Thymus (tissue), 11 donors: ENCODE results near the gene KANSL3. TPM values are rescaled to one million over a fixed set of nuclear protein-coding genes. Genes with fewer than 3 reads are reported as not detected.
"Not testable (repeated sequence)": the region's sequence is repeated elsewhere in the genome, so short reads cannot be mapped to it uniquely, and the experiment has no call there.

ENCODE experiments used
- DNase-seq, 9 donors: peaks; one replicate each; pipeline ENCODE4 v3.0.0-alpha.2; 2013; ENCODE audit warnings: low spot score in 9 of 9, low read depth in 6 of 9, missing footprints in 1 of 9
- H3K27ac ChIP-seq, 2 donors: one replicate each; pipeline ENCODE4 v1.5.1; 2013; ENCODE audit warnings: control low read depth in 1 of 2, low read depth in 1 of 2, low read length in 1 of 2, mild to moderate bottlenecking in 1 of 2, moderate library complexity in 1 of 2
- H3K27me3 ChIP-seq, 2 donors: one replicate each; pipeline ENCODE4 v1.5.1; 2013; ENCODE audit warnings: low read length in 1 of 2; ENCODE audit not compliant: control insufficient read depth in 2 of 2, insufficient read depth in 1 of 2
- H3K36me3 ChIP-seq, 2 donors: one replicate each; pipeline ENCODE4 v1.5.1; 2013; ENCODE audit warnings: low read length in 1 of 2, mild to moderate bottlenecking in 1 of 2, moderate library complexity in 1 of 2; ENCODE audit not compliant: control insufficient read depth in 2 of 2, insufficient read depth in 2 of 2
- H3K4me1 ChIP-seq, 2 donors: one replicate each; pipeline ENCODE4 v1.5.1; 2013; ENCODE audit warnings: low read length in 2 of 2; ENCODE audit not compliant: control insufficient read depth in 2 of 2, insufficient read depth in 2 of 2
- H3K4me3 ChIP-seq, 2 donors: one replicate each; pipeline ENCODE4 v1.5.1; 2013; ENCODE audit warnings: low read length in 2 of 2, control low read depth in 1 of 2, mild to moderate bottlenecking in 1 of 2
- H3K9me3 ChIP-seq, 2 donors: one replicate each; pipeline ENCODE4 v1.5.1; 2013; ENCODE audit warnings: low read length in 1 of 2, mild to moderate bottlenecking in 1 of 2; ENCODE audit not compliant: control insufficient read depth in 2 of 2, insufficient read depth in 1 of 2
- WGBS: extraction: QIAGEN DNeasy Blood & Tissue Kit; methylation state at CpG from one replicate; pipeline ENCODE4 v1.1.7; 2013; 5-methylcytosine and 5-hydroxymethylcytosine counted together
- polyA plus RNA-seq: library from polyadenylated mRNA; stranded (reverse); fragments of 200-250 nt; gene quantifications from one replicate; pipeline ENCODE4 v1.2.3, GENCODE V29; 2013
- total RNA-seq: library from RNA; stranded (reverse); fragments of 120-200 nt; gene quantifications from one replicate; pipeline ENCODE4 v1.2.4, GENCODE V29; 2013
- donor health status: healthy.

KANSL3 gene
- total and polyA plus RNA-seq, 2 donors: 21.2 to 27.2 TPM

DNA sequence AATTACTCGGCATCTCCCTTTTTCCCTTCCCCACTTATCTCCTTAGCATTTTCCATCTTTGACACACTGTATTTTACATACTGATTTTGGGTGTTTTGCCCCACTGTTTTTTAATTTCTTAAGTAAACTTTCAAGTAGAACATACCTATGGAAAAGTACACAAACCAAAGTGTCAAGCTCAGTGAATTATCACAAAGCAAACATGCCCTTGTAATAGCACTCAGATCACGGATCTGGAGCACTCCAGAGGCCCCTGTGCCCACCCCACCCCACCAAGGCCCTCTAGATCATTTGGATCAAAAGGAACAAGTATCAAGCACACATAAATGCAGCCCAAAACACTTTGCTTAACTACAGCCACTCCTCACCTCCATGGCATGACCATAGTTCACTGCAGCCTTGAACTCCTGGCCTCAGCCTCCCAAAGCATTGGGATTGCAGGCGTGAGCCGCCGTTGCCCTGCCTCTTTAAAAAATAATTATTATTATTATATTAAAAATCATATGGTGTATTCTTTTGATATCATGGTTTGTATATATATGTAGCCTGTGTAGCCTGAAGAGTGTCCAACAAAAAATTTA lies 42.5 kb upstream of the KANSL3 start:
- WGBS: 95% methylated on average over 5 of the region's 5 CpGs
- no peak overlapping the region for H3K4me3 ChIP-seq
- no peaks in the 10 kb centered on the region for H3K36me3 ChIP-seq
- no peaks in the 10 kb centered on the region for H3K4me1 ChIP-seq
- H3K9me3 ChIP-seq: no peaks in the 10 kb centered on the region
- H3K27ac ChIP-seq: no peak overlapping the region
- no peak for DNase-seq
- H3K27me3 ChIP-seq: no peaks in the 10 kb centered on the region

GRCh38 chr2:96679848-96680247 lies 41.7 kb upstream of the KANSL3 start:
- Histone ChIP-seq H3K4me1 (no peaks in the 10 kb centered on the region), H3K36me3 (no peaks in the 10 kb centered on the region), H3K9me3 (no peaks in the 10 kb centered on the region), H3K27me3 (no peaks in the 10 kb centered on the region), H3K27ac (no peak overlapping the region), H3K4me3 (no peak overlapping the region)
- no peak for DNase-seq
- WGBS: 87% methylated on average over 9 of the region's 9 CpGs

- H3K36me3 ChIP-seq: no peaks in the 10 kb centered on the region
- no peaks in the 10 kb centered on the region for H3K9me3 ChIP-seq
- 95% methylated on average over 15 of the region's 15 CpGs for WGBS
- H3K4me3 ChIP-seq: no peak overlapping the region
- H3K4me1 ChIP-seq: no peaks in the 10 kb centered on the region
- H3K27ac ChIP-seq: no peak overlapping the region
- H3K27me3 ChIP-seq: no peaks in the 10 kb centered on the region
- DNase-seq: no peak
Observed at GRCh38 chr2:96669539-96670215, 31.6 kb upstream of the KANSL3 start.

GRCh38 chr2:96668771-96669170 lies 30.7 kb upstream of the KANSL3 start:
- 82% methylated on average over 11 of the region's 11 CpGs for WGBS
- Histone ChIP-seq H3K4me3 (no peak overlapping the region), H3K4me1 (no peaks in the 10 kb centered on the region), H3K36me3 (no peaks in the 10 kb centered on the region), H3K9me3 (no peaks in the 10 kb centered on the region), H3K27me3 (no peaks in the 10 kb centered on the region), H3K27ac (no peak overlapping the region)
- no peak for DNase-seq

GRCh38 chr2:96665717-96666116 lies 27.6 kb upstream of the KANSL3 start:
- 96% methylated on average over 3 of the region's 3 CpGs for WGBS
- not testable (repeated sequence) for H3K27ac ChIP-seq, H3K4me3 ChIP-seq, DNase-seq, H3K4me1 ChIP-seq, H3K36me3 ChIP-seq, H3K9me3 ChIP-seq, H3K27me3 ChIP-seq

- Histone ChIP-seq H3K36me3 (no peaks in the 10 kb centered on the region), H3K4me3 (no peak overlapping the region), H3K4me1 (no peaks in the 10 kb centered on the region), H3K27ac (no peak overlapping the region), H3K27me3 (no peaks in the 10 kb centered on the region), H3K9me3 (no peaks in the 10 kb centered on the region)
- 96% methylated on average over 3 of the region's 3 CpGs for WGBS
- DNase-seq: no peak
Observed at GRCh38 chr2:96665083-96665569, 27.0 kb upstream of the KANSL3 start.

DNA sequence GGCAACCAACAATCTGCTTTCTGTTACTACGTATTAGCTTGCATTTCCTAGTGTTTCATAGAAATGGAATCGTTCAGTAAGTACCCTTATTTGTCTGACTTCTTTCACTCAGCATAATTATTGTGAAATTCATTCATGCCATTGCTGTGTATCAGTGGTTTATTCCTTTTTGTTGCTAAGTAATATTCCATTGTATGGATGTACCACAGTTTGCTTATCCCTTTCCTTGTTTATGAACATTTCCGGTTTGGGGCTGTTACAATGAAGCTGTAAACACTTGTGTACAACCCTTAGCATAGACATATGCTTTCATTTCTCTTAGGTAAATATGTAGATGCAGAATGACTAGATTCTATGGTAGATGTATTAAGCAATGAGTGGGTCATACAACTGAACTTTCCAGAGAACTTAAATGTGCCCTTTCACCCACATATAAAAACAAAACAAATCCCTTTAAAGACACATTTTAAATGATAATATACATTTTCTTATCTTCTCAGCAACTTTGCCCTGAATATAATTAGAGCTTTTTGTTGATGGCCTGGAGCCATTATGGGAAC lies 26.3 kb upstream of the KANSL3 start:
- DNase-seq: no peak
- Histone ChIP-seq H3K9me3 (no peaks in the 10 kb centered on the region), H3K4me1 (no peaks in the 10 kb centered on the region), H3K4me3 (no peak overlapping the region), H3K27me3 (no peaks in the 10 kb centered on the region), H3K36me3 (no peaks in the 10 kb centered on the region), H3K27ac (no peak overlapping the region)
- 98% methylated on average over 3 of the region's 3 CpGs for WGBS

DNA sequence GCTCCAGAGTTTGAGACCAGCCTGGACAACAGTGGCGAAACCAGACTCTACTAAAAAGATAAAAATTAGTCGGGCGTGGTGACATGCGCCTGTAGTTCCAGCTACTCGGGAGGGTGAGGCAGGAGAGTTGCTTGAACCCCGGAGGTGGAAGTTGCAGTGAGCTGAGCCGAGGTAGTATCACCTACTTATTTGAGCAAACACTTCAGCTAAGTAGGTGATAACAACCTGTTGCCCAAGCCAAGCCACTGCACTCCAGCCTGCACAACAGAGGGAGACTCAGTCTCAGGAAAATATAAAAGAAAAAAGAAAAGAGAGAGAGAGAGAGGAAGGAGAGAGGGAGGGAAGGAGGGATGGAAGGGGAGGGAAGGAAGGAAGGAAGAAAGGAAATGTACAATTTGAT lies 25.7 kb upstream of the KANSL3 start:
- no peak for DNase-seq
- no peaks in the 10 kb centered on the region for H3K27me3 ChIP-seq
- 98% methylated on average over 7 of the region's 7 CpGs for WGBS
- no peaks in the 10 kb centered on the region for H3K9me3 ChIP-seq
- H3K27ac ChIP-seq: no peak overlapping the region
- no peaks in the 10 kb centered on the region for H3K36me3 ChIP-seq
- no peak overlapping the region for H3K4me3 ChIP-seq
- no peaks in the 10 kb centered on the region for H3K4me1 ChIP-seq

- DNase-seq: no peak
- 97% methylated on average over 5 of the region's 5 CpGs for WGBS
- Histone ChIP-seq H3K4me3 (no peak overlapping the region), H3K27me3 (no peaks in the 10 kb centered on the region), H3K27ac (no peak overlapping the region), H3K9me3 (no peaks in the 10 kb centered on the region), H3K36me3 (no peaks in the 10 kb centered on the region), H3K4me1 (no peaks in the 10 kb centered on the region)
Observed at GRCh38 chr2:96663177-96663576, 25.1 kb upstream of the KANSL3 start.
